Activated naive CD8-positive, alpha-beta T cell treated with anti-CD3 and anti-CD28 coated beads for 36 hours (primary cell): Measurements from ENCODE around the gene ZNF598. TPM values are rescaled to one million over a fixed set of nuclear protein-coding genes. Genes with fewer than 3 reads are reported as not detected.

ENCODE experiments used
- DNase-seq: peaks from one replicate; pipeline ENCODE4 v3.0.0; 2021
- H3K27ac Mint-ChIP-seq: one replicate; pipeline ENCODE4 v1.8.0; 2022; ENCODE audit warnings: mild to moderate bottlenecking, moderate library complexity, mixed read lengths
- H3K27me3 Mint-ChIP-seq: one replicate; pipeline ENCODE4 v1.8.0; 2022; ENCODE audit warnings: mild to moderate bottlenecking, mixed read lengths
- H3K36me3 Mint-ChIP-seq: one replicate; pipeline ENCODE4 v1.8.0; 2021; ENCODE audit warnings: mild to moderate bottlenecking, mixed read lengths
- H3K4me1 Mint-ChIP-seq: one replicate; pipeline ENCODE4 v1.8.0; 2021; ENCODE audit warnings: mixed read lengths
- H3K4me3 Mint-ChIP-seq: one replicate; pipeline ENCODE4 v1.8.0; 2022; ENCODE audit warnings: mild to moderate bottlenecking, moderate library complexity, mixed read lengths
- H3K9me3 Mint-ChIP-seq: one replicate; pipeline ENCODE4 v1.8.0; 2022; ENCODE audit warnings: mixed read lengths
- total RNA-seq, 2 experiments: library from RNA; stranded (reverse); gene quantifications; one replicate each; pipeline ENCODE4 v1.2.3, GENCODE V29; 2021

ZNF598 gene
- total RNA-seq, 2 experiments from 2014 or later, result 98.3 to 99.8 TPM

DNA sequence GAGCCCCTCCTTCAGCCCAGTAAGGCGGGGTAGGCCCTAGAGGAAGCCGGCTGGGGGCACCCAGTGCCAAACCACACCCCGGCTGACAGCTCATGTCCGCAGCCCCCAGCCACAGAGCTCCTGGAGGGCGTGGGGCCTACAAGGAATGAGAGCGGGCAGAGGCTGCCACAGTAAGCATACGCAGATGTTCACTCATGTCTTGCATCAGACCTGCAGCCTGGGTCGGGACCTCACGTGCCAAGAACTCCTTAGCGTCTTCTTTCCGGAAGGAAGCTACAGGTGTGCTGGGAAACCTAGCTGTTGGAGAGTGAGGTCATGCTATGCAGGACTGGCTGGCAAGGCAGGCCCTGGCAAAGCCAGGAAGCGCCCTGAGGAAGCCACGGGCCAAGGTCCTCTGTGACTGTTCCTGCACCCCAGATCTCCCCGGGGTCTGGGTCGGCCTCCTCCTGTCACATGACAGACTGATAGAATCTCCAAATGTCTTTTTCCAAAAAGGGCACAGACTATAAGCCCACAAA is 1.6 kb downstream of the ZNF598 start:
- Mint-ChIP-seq H3K9me3 (no peaks in the 10 kb centered on the region), H3K4me3 (peak overlapping the region; percentile 88), H3K36me3 (peaks cover 34% of the 10 kb centered on the region), H3K27me3 (no peaks in the 10 kb centered on the region), H3K4me1 (peaks cover 26% of the 10 kb centered on the region), H3K27ac (peak overlapping the region; percentile 86)
- DNase-seq, result no peak

- Mint-ChIP-seq H3K36me3 (peaks cover 38% of the 10 kb centered on the region), H3K4me3 (peak overlapping the region; percentile 88), H3K4me1 (peaks cover 26% of the 10 kb centered on the region), H3K9me3 (no peaks in the 10 kb centered on the region), H3K27me3 (no peaks in the 10 kb centered on the region), H3K27ac (peak overlapping the region; percentile 86)
- DNase-seq, result no peak
These were observed 2.4 kb downstream of the ZNF598 start for GRCh38 chr16:2007081-2007836.

DNA sequence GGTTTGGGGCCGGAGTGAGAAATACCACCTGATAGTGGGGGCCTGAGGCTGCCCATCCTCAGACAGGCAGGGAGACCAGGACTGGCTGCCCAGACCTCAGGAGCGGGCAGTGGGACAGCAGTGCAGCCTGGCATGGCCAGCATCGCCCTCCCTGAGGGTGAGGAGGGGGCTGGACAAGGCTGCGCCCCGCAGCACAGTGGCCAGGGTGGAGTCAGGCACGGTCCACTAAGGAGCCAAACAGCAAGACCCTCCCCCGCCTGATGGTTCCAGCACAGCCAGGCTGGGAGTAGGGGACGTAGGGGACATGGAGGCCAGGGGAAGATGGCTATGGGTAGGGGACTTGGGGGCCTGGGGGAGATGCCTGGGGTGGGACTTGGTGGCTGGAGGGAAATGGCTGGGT is 3.3 kb downstream of the ZNF598 start:
- Mint-ChIP-seq H3K27ac (peak overlapping the region; percentile 86), H3K27me3 (no peaks in the 10 kb centered on the region), H3K36me3 (peaks cover 39% of the 10 kb centered on the region), H3K4me3 (peak overlapping the region; percentile 62), H3K4me1 (peaks cover 26% of the 10 kb centered on the region), H3K9me3 (no peaks in the 10 kb centered on the region)
- no peak for DNase-seq

- Mint-ChIP-seq H3K4me3 (no peak overlapping the region), H3K9me3 (no peaks in the 10 kb centered on the region), H3K27me3 (no peaks in the 10 kb centered on the region), H3K36me3 (peaks cover 43% of the 10 kb centered on the region), H3K27ac (no peak overlapping the region), H3K4me1 (peaks cover 26% of the 10 kb centered on the region)
- DNase-seq, result no peak
These were observed 4.0 kb downstream of the ZNF598 start for GRCh38 chr16:2005646-2006045.

GRCh38 chr16:2004795-2005517 is 4.7 kb downstream of the ZNF598 start:
- no peaks in the 10 kb centered on the region for H3K9me3 Mint-ChIP-seq
- peaks cover 23% of the 10 kb centered on the region for H3K4me1 Mint-ChIP-seq
- H3K27me3 Mint-ChIP-seq, result no peaks in the 10 kb centered on the region
- DNase-seq, result no peak
- H3K36me3 Mint-ChIP-seq, result peaks cover 38% of the 10 kb centered on the region
- no peak overlapping the region for H3K4me3 Mint-ChIP-seq
- peak overlapping the region; percentile 45 for H3K27ac Mint-ChIP-seq

DNA sequence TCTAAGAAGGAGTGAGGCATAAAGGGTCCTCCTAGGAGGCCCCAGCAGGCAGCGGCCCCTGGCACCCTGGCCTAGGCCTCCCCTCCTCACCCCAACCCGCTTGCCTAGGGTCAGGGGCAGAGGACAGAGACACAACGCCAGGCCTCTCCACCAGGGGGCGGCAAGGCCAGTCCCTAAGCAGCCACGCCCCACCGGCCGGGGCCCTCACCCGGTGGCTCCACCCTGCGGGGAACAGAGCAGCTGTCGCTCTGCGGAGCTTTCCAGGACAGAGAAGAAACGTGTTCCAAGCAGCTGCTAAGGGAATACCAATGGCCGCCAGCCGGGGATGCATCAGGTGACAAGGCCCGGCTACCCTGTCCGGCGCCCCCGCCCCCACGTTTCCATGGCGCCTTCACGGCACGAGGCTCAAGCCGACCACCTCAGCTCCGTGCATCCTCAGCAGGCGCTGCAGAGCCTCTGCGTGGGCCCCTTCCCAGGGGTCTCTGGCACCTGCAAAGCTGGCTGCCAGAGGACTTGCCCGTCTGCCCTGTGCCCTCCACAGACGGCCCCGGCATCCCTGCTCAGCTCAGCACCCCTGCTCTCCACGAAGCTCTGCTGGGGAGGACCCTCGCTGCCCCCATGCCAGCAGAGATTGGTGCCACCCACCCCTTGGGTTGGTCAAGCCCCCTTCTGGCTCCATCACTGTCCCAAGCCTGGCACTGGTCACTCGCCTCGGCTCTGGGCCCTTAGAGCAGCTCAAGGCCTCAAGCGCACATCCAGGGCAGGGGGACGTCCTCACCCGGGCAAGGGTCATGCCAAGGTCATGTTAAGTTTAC is 5.6 kb downstream of the ZNF598 start:
- H3K27me3 Mint-ChIP-seq, result no peaks in the 10 kb centered on the region
- no peak overlapping the region for H3K27ac Mint-ChIP-seq
- peak; percentile 92 for DNase-seq
- H3K9me3 Mint-ChIP-seq, result no peaks in the 10 kb centered on the region
- H3K4me3 Mint-ChIP-seq, result no peak overlapping the region
- peaks cover 38% of the 10 kb centered on the region for H3K36me3 Mint-ChIP-seq
- peaks cover 23% of the 10 kb centered on the region for H3K4me1 Mint-ChIP-seq

GRCh38 chr16:2003231-2003826 is 6.3 kb downstream of the ZNF598 start:
- Mint-ChIP-seq H3K27me3 (no peaks in the 10 kb centered on the region), H3K36me3 (peaks cover 33% of the 10 kb centered on the region), H3K27ac (no peak overlapping the region), H3K4me3 (no peak overlapping the region), H3K4me1 (peaks cover 17% of the 10 kb centered on the region), H3K9me3 (no peaks in the 10 kb centered on the region)
- no peak for DNase-seq

DNA sequence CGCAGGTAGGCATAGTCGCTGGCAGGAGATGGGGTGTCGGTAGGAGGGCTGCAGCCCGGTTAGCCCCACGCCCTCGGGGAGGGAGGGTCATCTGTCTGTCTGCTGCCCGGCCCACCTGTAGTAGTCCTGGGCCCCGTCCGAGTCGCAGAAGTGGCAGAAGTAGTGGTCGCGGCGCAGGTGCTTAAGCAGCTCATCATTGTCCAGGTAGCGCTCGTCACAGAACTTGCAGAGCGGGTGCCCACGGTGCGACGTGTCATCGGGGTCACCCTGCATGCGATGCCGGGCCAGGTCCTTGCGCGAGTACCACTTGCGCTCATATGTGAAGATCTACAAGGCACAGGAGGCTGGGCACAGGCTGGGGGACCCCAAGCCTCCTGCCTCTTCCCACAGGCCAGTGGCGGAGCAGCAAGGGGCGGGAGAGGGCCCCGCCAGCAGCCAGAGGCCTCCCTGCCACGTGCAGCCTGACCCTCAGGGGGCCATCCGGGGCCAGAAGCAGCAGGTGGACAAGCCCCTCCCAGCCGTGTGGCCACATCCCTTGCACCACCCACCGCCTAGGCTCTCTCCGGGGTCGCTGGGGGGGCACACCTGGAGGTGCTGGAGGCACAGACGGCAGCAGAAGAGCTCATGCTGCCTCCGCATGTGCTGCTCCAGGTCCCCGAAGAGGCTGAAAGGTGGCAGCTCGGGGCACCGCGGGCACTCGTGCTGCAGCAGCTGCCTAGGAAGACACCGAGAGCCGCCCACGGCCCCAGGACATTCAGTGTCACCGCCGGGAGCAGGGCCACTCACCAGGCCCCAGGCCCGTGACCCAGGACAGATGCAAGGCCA is 7.0 kb downstream of the ZNF598 start:
- H3K27me3 Mint-ChIP-seq, result no peaks in the 10 kb centered on the region
- peaks cover 12% of the 10 kb centered on the region for H3K4me1 Mint-ChIP-seq
- no peak overlapping the region for H3K4me3 Mint-ChIP-seq
- H3K9me3 Mint-ChIP-seq, result no peaks in the 10 kb centered on the region
- peaks cover 27% of the 10 kb centered on the region for H3K36me3 Mint-ChIP-seq
- no peak overlapping the region for H3K27ac Mint-ChIP-seq
- no peak for DNase-seq

GRCh38 chr16:2001456-2002355 is 7.9 kb downstream of the ZNF598 start:
- DNase-seq, result no peak
- peaks cover 25% of the 10 kb centered on the region for H3K36me3 Mint-ChIP-seq
- no peaks in the 10 kb centered on the region for H3K9me3 Mint-ChIP-seq
- peaks cover 11% of the 10 kb centered on the region for H3K4me1 Mint-ChIP-seq
- no peaks in the 10 kb centered on the region for H3K27me3 Mint-ChIP-seq
- H3K4me3 Mint-ChIP-seq, result no peak overlapping the region
- H3K27ac Mint-ChIP-seq, result no peak overlapping the region

DNA sequence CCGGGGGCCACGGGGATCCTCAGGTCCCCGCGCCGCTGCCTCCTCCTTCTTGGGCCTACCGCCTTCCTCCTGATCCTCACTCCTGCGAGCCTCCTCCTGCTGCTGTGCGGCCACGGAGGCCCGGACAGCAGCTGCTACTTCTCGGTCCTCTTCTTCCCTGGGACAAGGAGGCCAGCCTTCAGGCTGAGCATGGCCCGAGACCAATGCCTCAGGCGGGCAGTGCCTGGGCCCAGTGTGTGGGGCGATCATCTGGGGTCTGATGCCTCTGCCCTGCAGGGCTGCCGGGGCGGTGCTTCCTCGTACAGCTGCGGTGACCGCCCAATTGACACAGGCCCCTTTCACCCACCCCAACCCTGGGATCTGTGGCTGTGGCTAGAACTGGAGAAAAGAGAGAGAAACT is 8.6 kb downstream of the ZNF598 start:
- Mint-ChIP-seq H3K9me3 (no peaks in the 10 kb centered on the region), H3K4me3 (no peak overlapping the region), H3K36me3 (peaks cover 22% of the 10 kb centered on the region), H3K27me3 (no peaks in the 10 kb centered on the region), H3K4me1 (peaks cover 12% of the 10 kb centered on the region), H3K27ac (no peak overlapping the region)
- no peak for DNase-seq

GRCh38 chr16:1999866-2000514 is 9.6 kb downstream of the ZNF598 start:
- Mint-ChIP-seq H3K9me3 (no peaks in the 10 kb centered on the region), H3K27me3 (no peaks in the 10 kb centered on the region), H3K36me3 (peaks cover 21% of the 10 kb centered on the region), H3K4me1 (peaks cover 11% of the 10 kb centered on the region), H3K4me3 (no peak overlapping the region), H3K27ac (no peak overlapping the region)
- no peak for DNase-seq

GRCh38 chr16:1998852-1999801 is 10.5 kb downstream of the ZNF598 start:
- Mint-ChIP-seq H3K4me1 (peaks cover 9% of the 10 kb centered on the region), H3K27ac (no peak overlapping the region), H3K9me3 (no peaks in the 10 kb centered on the region), H3K4me3 (no peak overlapping the region), H3K36me3 (peaks cover 21% of the 10 kb centered on the region), H3K27me3 (no peaks in the 10 kb centered on the region)
- DNase-seq, result no peak
